ENCODE results near the gene KCNQ1. TPM values are rescaled to one million over a fixed set of nuclear protein-coding genes. Genes with fewer than 3 reads are reported as not detected.

Gene KCNQ1
- total and polyA plus RNA-seq, 9 donors: 1.4 to 17.2 (median 3.8) TPM

- Histone ChIP-seq H3K27me3 (no peaks in the 10 kb centered on the region), H3K4me1 (ENCODE audit: insufficient read depth) (peaks cover 7% of the 10 kb centered on the region), H3K36me3 (no peaks in the 10 kb centered on the region), H3K27ac (no peak overlapping the region), H3K9me3 (no peaks in the 10 kb centered on the region), H3K4me3 (no peak overlapping the region)
- TF ChIP-seq POLR2A (IDR thresholded peaks at IDR 0.05): no peak
- TF ChIP-seq CTCF (IDR thresholded peaks at IDR 0.05): no peak
- no peak for TF ChIP-seq EP300 (IDR thresholded peaks at IDR 0.05)
- DNase-seq: peak in 2 of 5 donors; percentile 29 to 42
- intact Hi-C loops (cut with DNase I): no loop called here
- 86 to 95% (median 90%) methylated on average over 14 of the region's 14 CpGs for WGBS, 3 donors
Measured at GRCh38 chr11:2704896-2705606, 260.2 kb downstream of the KCNQ1 start.

GRCh38 chr11:2706321-2706720, 261.5 kb downstream of the KCNQ1 start:
- Histone ChIP-seq H3K36me3 (no peaks in the 10 kb centered on the region), H3K27me3 (no peaks in the 10 kb centered on the region), H3K4me3 (no peak overlapping the region), H3K9me3 (no peaks in the 10 kb centered on the region), H3K27ac (no peak overlapping the region), H3K4me1 (ENCODE audit: insufficient read depth) (peaks cover 7% of the 10 kb centered on the region)
- intact Hi-C loops (cut with DNase I): no loop called here
- no peak for DNase-seq
- WGBS, 3 donors: 100% methylated on average over 1 of the region's 1 CpG
- TF ChIP-seq POLR2A (IDR thresholded peaks at IDR 0.05) (no peak), CTCF (IDR thresholded peaks at IDR 0.05) (no peak), EP300 (IDR thresholded peaks at IDR 0.05) (no peak)

GRCh38 chr11:2707736-2708135, 262.9 kb downstream of the KCNQ1 start:
- TF ChIP-seq EP300 (IDR thresholded peaks at IDR 0.05): no peak
- no peak for TF ChIP-seq CTCF (IDR thresholded peaks at IDR 0.05)
- TF ChIP-seq POLR2A (IDR thresholded peaks at IDR 0.05): no peak
- no peaks in the 10 kb centered on the region for H3K27me3 ChIP-seq
- H3K36me3 ChIP-seq: no peaks in the 10 kb centered on the region
- WGBS, 3 donors: 88 to 97% (median 92%) methylated on average over 5 to 7 of the region's 7 CpGs
- intact Hi-C loops (cut with DNase I): no loop called here
- peaks cover 7% of the 10 kb centered on the region for H3K4me1 ChIP-seq (ENCODE audit: insufficient read depth)
- peak overlapping the region; percentile 84 to 85 for H3K27ac ChIP-seq
- no peak overlapping the region for H3K4me3 ChIP-seq
- H3K9me3 ChIP-seq: no peaks in the 10 kb centered on the region
- no peak for DNase-seq

GRCh38 chr11:2708151-2708581, 263.4 kb downstream of the KCNQ1 start:
- Histone ChIP-seq H3K4me3 (no peak overlapping the region), H3K4me1 (ENCODE audit: insufficient read depth) (peaks cover 7% of the 10 kb centered on the region), H3K9me3 (no peaks in the 10 kb centered on the region), H3K36me3 (no peaks in the 10 kb centered on the region), H3K27ac (peak overlapping the region; percentile 84 to 85), H3K27me3 (no peaks in the 10 kb centered on the region)
- DNase-seq: peak; percentile 66 to 80 (median 69)
- intact Hi-C loops (cut with DNase I): no loop called here
- TF ChIP-seq CTCF (IDR thresholded peaks at IDR 0.05) (no peak), EP300 (IDR thresholded peaks at IDR 0.05) (no peak), POLR2A (IDR thresholded peaks at IDR 0.05) (no peak)
- WGBS, 3 donors: 29 to 38% (median 36%) methylated on average over 11 of the region's 11 CpGs
